GM19328 (cell line): Measurements from ENCODE around the gene KSR2.

Experiments
- ATAC-seq: cut with Tn5 transposase; IDR thresholded peaks from one replicate; pipeline ENCODE4 v1.9.1; 2021; ENCODE audit warnings: mild to moderate bottlenecking, moderate library complexity; ENCODE audit not compliant: unreplicated experiment

The KSR2 gene

DNA sequence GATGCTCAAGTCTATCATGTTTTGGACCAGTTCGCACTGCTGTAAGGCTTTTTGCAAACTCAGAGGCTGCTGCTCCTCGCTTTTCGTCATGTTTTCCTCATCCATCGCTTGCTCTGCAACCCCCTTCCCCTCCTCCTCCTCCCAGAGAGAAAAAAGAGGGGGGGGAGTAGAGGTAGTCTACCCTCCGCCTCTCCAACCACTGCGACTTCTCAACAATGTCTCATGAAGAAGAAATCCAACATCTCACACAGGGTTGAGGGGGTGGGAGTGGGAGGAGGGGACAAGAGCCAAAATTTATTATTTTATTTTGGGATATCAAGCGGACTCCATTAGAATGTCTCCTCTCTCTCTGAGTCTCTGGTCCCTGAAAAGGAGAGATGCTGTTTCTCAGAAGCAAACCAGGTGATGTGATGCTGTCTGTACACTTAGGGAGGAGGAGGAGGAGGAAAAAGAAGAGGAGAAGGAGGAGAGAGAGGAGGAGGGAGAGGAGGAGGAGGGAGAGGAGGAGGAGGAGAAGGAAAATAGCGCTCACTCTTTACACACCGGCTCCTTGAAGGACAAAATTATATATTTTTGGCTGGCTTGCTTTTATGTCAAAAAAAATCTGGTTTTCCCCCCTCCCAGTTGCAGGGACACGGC is 520 bp downstream of the KSR2 start:
- no peak for ATAC-seq

DNA sequence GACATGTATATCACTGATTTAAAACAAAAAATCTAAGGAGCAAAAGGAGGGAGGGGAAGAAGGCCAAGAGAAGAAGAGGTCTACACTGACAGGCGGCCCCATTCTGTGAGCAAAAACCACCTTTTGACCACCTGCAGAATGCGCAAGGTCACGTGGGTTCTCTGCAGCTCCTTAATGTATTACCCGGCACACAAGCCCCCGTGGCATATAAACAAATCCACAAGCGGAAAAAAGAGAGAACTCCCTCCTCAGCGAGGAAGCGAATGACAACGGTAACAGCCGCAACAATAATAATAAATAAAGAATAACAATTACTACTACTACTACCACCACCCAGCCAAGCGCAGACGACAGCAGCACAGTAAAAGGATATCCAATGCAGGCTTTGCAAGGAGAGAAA is 1.3 kb downstream of the KSR2 start:
- ATAC-seq = no peak

DNA sequence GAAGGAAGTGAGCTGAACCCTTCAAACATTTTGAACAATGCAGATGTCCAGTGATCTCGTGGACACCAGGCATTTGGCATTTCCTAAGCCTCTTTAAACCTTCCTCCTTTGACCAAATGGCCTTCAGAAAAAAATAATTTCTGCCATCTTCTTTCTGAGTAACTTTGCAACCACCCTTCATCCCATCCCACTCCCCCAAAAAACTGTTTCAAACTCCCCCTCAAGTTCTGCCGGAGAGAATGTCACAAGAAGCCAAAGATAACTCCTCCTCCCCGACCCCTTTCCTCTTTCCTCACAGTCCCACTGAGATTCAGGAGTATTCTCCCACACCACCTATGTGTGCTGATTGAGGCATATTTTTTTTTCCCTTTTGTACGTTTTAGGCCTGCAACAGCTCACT is 1.7 kb downstream of the KSR2 start:
- no peak for ATAC-seq

DNA sequence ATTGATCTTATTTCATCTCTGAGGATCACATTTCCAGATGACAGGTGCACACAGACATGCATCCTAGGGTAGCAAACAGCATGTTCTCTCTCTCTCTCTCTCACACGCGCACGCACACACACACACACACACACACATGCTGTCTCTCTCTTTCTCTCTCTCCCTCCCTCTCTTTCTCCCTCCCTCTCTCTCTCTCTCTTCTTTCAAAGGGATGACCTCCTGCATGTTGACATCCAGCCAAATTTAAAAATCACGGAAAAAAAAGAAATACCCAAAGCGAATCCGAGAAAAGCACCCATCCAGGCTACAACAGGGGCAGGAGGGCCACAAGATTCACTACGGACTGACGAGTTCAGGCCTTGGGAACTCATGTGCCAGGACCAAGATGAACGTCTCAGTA is 2.3 kb downstream of the KSR2 start:
- no peak for ATAC-seq

DNA sequence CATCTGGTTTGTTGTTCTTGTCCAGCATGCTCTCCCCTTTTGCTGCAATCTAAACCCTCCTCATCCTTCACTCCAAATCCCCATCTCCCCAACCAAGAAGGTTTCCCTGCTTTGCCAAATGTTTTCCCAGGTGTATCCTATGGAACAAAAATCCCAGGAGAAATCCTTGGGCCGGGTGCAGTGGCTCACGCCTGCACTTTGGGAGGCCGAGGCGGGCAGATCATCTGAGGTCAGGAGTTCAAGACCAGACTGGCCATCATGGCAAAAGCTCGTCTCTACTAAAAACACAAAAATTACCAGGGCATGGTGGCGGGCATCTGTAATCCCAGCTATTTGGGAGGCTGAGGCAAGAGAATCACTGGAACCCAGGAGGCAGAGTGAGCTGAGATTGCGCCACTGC is 5.0 kb downstream of the KSR2 start:
- no peak for ATAC-seq

DNA sequence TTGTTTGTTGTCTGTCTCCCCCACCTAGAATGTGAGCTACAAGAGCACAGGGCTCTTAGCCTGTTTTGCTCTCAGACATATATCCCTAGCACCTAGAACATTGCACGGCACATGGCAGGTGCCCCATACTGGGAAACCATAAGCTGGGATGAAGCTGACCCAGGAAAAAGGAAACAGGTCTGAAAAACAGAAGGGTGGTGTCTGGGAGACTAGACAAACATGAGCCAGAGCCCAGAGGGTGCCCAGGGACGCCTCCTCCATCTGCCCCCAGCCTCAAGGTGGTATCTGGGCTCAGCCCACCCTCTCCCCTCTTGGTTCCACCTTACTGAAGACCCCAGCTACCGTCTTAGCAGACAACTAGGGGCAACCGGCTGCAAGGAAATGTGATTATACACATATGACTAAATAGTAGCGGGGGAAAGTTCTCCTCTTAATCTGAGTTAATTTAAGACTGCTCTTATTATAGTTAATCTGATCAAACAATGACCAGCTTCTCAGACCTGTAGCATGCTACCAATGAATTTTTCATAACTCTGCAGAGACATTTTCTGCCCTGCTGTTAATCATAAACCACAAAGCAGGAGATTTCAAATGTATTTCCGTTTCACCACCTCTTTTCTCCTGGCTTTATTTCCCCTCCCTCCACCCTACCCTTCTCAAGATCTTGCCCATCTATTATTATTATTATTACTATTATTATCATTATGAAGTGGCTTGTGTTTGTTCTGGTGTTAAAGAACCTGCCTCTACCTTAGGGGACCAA is 31.9 kb downstream of the KSR2 start:
- no peak for ATAC-seq

DNA sequence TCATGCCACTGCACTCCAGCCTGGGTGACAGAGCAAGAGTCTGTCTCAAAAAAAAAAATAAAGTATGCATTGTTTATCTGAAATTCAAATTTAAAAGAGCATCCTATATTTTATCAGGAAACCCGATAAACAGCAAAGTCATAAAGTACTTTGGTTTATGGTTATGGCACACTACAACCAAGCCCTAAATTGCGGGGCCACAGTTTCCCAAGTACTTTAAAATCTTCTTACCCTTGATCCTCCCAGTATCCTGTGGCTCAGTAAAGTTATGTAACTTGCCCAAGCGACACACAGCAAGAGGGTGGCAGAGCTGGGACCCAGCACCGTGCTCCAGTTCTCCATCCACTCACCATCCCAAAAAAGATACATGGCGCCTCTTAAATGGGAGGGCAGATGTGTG is 35.2 kb downstream of the KSR2 start:
- ATAC-seq = no peak

DNA sequence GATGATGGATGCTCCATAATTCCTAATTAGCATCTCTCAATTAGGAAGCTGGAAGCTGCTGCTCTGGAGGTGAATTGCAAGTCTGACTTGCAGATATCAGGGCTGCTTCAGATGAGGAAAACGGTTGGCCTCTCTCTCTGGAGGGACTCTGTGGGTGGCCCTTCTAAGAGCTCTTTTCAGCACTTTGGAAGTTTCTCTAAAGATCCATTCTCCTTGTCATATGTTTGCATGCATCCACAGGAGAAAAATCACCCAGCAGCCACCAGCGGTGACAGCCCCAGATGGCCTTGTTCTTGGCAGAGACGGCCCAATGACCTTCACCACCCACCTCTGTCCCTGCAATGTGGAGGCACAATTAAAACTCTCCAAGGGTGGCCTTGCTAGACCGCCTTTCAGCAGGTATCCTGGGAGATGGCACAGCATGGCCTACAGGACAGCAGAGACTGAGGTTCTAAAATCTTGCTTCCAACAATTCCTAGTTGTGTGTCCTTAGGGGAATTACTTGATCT is 42.3 kb downstream of the KSR2 start:
- ATAC-seq = no peak

DNA sequence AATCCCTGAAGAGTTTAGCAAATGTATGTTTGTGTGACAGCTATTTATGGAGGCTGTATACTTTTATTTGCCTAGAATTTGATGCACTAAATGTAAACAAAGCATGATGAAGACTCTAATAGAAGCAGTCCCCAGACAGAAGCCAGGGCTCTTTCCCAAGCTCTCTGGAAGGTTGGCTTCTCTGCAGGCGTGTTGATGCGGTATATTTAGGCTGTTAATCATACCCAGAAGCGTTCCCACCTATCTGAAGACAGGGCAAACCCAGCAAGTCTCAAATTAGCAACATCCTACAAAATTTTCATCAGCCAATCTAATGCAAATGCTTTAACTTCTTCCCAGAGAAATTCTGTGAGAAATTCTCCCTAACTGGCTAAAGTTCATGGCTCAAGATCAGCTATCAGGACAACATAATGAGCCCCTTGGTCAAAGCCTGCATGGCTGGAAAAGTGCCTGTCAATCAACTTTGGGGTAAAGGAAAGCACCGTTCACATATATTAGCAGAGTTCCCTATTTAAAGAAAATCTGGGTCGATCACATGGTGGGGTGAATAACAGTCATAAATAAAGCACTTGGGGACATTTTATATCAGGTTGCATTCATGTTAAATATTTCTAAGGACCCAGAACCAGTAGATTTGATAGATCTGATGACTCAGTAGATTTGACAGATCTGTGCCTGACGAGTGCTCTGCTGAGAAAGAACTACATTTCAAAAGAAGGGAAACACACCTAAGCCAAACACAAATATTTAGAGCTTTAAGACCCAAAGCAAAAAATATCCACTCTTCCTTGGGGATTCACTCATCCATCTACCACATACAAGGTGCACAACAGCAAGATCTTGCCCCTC is 46.6 kb downstream of the KSR2 start:
- no peak for ATAC-seq

DNA sequence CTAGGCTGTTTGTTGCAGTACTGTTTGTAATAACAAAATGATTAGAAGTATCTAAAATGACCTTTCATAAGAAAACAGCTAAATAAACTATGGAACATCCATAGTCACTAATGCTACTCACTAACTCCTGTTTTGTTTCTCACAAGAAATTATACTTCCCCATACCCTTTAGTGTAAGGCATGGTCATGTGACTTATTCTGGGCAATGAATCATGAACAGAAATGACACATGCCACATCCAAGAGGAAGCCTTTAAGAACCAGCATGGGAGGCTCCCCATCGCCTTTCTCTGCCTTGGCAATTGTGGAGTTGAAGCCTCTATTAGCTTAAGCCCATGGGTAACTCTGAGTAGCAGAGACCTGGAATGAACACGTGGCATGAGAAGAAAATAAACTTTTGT is 49.3 kb downstream of the KSR2 start:
- ATAC-seq = no peak

DNA sequence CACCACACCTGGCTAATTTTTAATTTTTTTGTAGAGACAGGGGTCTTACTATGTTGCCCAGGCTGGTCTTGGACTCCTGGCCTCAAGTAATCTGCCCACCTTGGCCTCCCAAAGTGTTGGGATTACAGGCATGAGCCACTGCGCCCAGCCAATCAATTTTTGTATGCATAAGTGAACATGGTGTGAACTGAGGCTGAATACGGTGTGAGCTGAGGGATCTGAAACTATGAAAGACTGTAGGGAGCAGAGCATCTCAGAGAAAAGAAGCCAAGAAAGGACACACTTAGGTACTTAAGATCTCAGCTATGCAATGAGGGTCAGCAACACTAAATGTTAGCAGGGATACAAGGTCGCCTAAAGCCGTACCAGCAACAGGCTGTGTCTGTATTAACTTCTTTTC is 54.1 kb downstream of the KSR2 start:
- ATAC-seq = no peak

DNA sequence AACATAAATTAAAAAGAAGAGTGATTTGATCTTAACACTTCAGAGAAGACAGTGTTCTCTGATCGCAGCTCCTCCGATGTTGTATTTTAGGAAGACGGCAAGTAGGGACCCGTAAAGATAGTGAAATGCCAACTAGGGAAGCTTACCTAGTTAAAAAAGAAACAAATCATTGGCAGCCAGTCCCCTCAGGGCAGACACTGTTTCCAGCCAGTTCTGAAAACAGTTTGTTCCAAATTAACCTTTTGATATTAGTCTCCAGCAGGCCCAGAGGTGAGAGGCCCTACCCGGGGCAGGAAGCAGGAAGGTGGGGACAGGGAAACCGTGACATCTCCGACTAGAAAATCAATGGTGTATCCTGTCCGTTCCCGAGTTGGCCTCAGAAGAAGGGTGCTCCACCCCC is 56.0 kb downstream of the KSR2 start:
- no peak for ATAC-seq

DNA sequence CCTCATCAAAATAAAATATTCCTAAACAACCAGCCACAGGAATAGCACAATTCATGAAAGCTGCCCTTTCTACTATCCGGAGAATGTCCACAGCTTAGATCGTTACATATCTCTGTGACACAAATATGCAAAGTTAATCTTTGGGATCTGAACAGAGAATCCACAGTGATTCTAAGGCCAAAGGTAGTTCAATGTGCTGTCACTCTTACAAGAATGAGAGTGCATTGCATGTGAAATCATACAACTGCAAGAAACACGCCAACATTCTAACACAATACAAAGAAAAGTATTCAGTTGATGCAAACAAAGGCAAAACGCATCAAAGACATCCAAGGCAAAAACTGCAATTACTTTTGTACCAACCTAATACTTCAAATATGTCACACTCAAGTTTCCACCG is 60.4 kb downstream of the KSR2 start:
- ATAC-seq = no peak

DNA sequence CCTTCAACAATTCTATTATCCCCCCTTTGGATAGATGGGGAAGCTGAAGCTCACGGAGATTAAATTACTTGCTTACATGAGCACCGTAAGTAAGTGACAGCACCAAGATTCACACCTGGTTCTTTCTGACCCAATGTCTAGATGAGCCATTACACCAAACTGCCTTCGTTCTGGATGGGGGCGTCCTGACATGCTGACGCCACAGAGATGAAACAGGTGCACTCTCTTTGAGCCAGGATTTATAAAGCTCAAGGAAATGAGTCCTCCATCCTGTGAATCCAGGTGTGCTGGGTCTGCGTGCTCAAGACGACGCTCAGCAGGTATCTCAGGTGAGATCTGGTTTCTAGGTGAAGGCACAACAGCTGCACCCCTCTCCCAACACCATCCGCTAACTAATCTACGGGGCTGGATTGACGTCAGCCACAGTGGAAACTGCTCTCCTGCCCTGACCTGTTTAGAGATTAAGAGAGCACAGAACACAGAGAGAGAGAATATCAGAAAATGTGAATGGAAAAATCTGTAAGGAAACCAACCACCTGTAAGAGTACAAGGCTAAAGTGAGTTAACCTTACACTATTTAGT is 61.6 kb downstream of the KSR2 start:
- no peak for ATAC-seq

DNA sequence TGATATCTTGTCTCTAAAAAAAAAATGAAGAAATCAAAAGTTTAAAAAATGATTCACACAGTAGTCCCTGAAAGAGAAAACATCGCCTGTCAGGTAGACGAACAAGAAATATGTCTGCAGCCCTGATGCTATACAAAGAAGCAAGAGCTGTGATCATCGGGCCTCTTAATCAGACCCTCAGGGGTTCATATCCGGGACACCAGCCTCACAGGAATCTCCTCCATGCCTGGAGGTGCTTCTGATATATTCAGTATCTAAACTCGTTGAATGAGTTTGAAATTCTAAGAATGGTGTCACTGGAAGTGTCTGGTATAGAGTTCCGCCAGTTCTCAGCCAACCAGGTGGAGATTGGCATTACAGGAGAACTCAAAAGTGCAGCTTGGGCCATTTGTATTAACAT is 64.7 kb downstream of the KSR2 start:
- no peak for ATAC-seq

DNA sequence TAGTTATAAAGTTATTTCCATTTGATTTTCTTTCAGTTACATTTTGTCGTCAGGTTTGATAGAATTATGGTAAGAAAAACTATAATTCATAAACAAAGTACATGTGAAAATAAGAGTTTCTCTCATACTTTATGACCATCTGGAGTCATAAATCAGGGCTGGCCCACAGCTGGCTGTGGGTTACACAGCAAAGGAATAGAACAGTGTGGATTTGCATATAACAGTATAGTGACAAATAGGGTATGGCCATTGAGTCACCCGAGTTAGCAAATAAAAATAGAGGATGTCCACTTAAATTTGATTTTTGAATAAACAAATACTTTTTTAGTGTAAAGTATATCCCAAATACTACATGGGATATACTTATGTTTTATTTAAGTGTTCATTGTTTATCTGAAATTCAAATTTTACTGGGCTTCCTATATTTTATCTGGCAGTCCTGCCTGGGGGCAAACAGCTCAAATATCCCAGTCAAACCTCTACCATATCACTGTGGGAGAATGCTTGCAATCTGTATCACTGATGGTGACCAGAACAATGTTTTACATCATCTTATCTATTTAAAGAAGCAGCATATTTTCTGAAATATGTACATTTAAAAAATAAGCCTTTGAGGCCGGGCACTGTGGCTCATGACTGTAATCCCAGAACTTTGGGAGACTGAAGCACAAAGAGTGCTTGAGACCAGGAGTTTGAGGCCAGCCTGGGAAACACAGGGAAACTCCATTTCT is 65.5 kb downstream of the KSR2 start:
- ATAC-seq = no peak

DNA sequence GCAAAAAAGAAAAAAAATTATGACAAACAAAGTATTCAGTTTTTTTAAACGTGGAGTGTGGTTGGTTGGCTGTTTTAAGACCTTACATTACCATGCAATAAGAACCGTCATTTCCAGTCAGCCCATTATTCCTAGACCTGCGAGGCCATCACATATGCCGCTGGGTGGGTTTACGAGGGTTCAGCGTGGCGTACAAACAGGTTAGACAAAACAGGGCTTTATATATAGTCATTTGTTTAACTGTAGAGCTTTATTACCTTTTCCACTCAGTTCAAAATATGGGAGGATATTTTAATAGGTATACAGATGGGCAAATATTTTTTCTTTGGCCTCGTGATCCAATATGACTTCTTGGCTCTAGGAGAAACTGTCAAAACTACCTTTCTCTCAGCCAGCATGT is 67.2 kb downstream of the KSR2 start:
- ATAC-seq = no peak

DNA sequence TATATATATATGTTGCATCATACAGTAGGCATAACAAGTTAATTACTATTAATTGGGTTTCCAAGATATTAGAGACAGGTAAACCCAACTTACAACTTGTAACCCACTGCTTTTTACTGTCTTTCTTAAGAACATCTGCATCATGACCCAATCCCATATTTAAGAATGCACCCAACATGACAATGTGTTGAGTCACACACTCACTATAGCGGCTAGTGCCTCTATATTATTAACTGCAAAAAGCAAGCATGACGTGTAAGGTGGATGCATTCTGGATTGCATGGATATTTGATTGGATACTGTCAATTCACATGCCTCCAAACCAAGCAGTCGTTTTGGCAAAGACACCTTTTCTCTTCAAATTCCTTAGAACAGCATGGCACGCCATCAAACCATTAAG is 68.2 kb downstream of the KSR2 start:
- no peak for ATAC-seq

DNA sequence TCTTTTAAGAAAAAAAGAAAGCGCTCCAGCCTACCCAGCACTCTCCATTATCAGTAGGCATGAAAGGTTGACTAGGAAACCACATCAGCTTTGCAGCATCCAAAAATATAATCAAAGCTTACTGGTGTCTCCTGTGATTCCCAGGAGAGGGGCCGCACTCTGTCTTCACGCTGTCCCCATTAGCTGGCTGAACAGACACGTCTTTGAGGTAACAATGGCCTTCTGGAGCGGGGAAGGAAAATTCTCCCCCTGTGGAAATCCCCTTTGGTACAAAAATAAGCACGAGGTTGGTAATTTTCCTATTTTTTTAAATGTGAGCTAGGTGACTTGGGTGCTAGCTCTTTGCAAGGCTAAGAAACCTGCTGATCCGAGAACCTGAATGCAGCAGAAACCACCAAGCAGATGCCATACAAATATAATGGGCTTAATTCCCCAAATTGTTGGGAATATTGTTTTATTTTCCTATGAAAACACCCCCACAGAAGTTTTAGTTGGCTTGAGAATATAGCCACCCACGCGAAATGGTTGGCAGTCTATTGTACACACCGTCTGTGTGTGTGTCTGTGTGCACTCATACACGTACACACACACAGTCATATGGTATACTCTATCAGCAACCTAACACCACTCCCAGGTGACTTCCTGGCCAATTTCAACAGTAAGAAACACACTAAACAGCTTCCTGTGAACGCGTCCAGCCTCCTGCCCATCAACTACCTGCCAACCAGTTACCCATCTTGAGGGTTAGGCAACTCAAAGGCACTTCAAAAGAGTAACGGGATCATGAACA is 71.2 kb downstream of the KSR2 start:
- no peak for ATAC-seq

DNA sequence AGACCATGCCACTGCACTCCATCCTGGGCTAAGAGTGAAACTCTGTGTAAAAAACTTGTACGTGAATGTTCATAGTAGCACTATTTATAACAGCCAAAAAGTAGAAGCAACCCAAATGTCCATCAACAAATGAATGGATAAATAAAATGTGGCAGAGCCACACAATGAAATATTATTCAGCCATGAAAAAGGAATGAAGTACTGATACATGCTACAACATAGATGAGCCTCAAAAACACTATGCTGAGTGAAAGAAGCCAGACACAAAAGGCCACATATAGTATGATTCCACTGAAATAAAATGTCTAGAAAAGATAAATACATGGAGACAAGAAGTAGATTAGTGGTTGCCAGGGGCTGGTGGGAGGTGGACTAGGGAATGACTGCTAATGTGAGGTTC is 72.8 kb downstream of the KSR2 start:
- ATAC-seq = no peak
